Midbrain (tissue), 1 donor: ENCODE results near the gene MEPCE.
"Not testable (repeated sequence)": the region's sequence is repeated elsewhere in the genome, so short reads cannot be mapped to it uniquely, and the experiment has no call there.

ENCODE experiments used
- DNase-seq: peaks from one replicate; lab custom pipeline; 2025; lab: John Stamatoyannopoulos, UW

Gene MEPCE

GRCh38 chr7:100433592-100434296, 4.1 kb downstream of the MEPCE start:
- no peak for DNase-seq

DNA sequence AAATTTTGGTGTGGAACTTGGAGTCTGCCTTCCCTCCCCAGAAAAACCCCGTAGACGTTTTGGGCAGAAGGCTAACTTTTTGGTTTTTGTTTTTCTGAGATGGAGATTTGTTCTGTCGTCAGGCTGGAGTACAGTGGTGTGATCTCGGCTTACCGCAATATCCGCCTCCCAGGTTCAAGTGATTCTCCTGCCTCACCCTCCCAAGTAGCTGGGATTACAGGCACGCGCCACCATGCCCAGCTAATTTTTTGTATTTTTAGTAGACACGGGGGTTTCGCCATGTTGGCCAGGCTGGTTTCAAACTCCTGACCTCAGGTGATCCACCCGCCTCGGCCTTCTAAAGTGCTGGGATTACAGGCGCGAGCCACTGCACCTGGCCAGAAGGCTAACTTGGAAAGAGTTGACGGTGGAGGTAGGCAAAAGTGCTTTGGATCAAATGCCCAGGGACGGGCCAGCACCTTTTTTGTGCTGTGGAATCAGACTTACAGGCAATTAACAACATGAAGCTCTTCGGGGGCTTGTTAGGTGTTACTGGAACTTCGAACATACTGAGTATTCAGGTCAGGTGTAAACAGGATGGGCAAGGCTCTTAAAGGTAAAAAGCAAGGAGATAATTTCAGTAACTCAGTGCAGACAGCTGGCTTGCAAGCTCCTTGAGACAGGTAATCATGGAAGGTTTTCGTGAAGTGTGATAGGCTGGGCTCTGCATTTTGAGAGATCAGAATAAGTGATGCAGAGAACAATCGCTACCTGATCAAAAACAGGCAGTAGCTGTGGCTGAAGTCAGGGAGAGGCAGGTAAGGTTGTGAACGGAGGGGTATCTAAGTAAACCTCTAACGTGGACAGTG, 4.9 kb downstream of the MEPCE start:
- no peak for DNase-seq

DNA sequence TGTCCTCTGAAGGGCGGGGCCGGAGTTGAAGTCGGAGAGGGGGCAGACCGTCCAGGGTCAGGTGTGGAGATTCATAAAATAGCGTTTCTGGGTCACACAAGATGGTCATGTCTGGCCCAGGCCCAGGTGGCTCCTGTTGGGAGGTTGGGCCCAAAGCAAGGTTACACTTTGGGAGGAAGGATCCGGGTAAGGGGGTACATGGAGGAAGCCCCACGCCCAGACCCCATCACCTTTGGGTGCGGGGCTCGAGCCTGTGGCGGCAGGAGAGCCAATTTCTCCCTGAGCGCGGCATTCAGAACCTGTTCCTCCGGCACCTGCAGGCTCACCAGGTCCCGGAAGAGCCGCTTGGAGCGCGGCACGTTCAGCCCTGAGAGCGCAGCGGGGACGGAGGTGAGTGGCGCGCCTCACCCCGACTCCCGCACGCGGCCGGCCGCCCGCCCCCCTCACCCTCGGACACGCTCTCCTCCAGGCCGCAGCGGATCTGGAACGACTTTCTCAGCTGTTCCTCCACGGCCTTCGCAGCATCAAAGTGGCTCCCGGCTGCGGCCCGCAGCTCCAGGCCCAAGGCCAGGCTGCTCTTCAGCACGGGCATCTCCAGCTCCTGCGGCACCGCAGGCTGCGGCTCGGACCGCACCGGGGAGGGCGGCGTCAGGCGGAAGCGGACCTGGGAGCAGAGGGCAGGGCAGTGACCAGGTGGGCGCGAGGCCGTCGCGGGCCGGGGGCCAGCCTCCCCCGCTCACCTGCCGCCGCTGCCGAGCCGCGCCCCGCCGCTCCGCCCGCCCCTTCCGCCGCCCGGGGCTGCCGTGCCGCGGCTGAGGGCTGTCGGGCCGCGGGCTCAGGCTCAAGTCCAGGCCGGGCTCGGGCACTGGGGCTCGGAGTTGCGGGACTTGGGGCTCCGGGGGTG, 6.0 kb downstream of the MEPCE start:
- no peak for DNase-seq

DNA sequence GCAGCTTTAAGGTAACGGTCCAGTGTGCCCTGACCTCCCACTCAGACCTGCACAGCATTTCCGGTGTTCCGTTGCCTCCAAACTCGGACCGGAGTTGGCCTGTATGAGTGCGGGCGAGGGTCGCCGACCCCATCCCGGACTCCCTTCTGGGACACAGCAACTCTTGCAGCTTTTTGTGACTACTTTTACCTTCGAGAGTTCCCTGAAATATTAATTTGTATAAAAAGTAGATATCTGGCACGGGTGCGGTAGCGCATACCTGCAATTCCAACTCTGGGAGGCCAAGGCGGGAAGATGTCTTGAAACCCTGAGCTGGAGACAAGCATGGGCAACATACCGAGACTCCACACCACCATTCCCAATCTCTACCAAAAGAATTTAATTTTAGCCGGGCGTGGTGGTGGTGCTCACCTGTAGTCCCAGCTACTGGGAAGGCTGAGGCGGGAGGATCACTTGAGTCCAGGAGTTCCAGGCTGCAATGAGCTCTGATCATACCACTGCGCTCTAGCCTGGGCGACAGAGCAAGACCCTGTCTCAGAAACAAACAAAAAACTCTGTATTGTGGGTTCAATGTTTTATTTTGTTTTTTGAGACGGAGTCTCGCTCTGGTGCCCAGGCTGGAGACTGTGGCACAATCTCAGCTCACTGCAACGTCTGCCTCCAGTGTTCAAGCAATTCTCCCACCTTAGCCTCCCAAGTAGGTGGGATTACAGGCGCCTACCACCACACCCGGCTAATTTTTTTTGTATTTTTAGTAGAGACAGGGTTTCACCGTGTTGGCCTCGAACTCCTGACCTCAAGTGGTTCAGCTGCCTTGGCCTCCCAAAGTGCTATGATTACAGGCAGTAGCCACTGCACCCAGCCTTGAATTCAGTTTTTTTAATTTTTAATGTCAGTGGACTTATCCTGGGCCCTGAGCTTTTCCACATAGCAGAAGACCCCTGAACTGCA, 7.8 kb downstream of the MEPCE start:
- no peak for DNase-seq

DNA sequence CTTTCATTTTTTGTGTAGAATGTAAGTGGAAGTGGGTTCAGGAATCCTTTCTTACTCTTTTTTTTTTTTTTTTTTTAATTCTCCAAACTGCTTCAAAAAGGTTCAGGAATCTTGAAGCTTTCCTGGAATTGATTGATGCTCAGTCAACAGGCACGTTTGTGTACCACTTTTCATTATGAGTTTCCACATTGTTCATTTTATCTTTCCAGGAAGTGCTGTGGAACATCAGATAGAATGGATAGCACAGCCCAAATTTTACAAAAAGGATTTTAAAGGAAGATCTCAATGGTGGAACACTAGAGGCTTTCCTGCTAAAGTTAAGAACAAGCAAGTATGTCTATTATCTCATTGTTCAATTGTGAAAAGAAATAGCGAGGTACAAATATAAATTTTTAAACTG, 8.5 kb downstream of the MEPCE start:
- DNase-seq = no peak

DNA sequence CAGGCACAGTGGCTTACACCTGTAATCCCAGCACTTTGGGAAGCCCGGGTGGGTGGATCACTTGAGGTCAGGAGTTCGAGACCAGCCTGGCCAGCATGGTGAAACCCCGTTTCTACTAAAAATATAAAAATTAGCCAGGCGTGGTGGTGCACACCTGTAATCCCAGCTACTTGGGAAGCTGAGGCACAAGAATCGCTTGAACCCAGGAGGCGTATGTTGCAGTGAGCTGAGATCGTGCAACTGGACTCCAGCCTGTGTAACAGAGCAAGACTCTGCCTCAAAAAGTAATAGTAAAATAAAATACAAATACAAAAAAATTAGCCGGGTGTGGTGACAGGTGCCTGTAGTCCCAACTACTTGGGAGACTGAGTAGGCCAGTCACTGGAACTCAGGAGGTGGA, 9.1 kb downstream of the MEPCE start:
- DNase-seq = not testable (repeated sequence)

DNA sequence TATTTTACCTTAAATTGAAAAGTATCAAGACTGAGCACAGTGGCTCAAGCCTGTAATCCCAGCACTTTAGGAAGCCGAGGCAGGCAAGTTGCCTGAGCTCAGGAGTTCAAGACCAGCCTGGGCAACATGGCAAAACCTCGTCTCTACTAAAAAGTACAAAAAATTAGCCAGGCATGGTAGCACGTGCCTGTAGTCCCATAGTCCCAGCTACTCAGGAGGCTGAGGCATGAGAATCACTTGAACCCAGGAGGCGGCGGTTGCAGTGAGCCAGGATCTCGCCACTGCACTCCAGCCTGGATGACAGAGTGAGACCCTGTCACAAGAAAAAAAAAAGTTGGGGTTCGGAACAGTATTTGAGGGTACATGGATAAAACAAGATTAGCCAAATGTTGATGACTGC, 9.6 kb downstream of the MEPCE start:
- not testable (repeated sequence) for DNase-seq

DNA sequence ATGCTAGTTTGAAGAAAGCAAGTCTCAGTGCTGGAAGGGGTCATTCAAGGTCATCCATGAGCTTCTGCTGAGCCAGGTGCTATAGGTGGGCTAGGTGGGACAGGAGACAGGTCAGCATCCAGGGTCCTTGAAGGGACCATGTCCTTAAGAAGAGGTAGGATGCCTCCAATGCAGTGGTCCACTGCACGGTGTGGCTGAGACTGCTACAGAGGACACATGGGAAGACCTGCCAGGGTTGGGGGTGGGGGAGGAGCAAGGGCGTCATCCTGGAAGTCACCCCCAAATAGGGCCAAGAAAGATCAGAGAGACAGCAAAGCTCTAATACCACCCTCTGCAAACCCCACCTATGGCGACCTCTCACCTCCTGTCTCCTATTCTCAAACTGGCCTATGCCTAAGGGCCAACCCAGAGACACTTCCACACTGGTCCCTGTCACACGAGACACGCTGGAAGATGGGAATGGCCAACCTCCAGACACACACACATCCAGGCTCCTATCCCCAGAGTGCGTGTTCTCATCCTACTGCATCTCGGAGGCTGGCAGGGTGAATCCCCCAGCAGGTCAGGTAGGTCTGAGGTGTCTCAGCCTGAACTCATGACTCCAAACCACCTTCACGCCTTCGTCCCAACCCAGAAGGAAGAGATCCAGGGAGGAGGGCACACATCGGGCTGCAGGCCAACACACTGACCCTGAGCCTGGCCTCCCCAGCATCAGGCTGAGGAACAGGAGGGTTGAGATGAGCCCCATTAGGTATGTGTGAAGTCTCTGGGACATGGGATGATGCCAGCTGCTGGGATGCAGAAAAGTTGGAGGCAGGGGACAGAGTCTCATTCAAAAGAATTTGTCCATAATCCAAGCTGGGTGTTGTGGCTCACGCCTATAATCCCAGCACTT, 12.3 kb downstream of the MEPCE start:
- no peak for DNase-seq

DNA sequence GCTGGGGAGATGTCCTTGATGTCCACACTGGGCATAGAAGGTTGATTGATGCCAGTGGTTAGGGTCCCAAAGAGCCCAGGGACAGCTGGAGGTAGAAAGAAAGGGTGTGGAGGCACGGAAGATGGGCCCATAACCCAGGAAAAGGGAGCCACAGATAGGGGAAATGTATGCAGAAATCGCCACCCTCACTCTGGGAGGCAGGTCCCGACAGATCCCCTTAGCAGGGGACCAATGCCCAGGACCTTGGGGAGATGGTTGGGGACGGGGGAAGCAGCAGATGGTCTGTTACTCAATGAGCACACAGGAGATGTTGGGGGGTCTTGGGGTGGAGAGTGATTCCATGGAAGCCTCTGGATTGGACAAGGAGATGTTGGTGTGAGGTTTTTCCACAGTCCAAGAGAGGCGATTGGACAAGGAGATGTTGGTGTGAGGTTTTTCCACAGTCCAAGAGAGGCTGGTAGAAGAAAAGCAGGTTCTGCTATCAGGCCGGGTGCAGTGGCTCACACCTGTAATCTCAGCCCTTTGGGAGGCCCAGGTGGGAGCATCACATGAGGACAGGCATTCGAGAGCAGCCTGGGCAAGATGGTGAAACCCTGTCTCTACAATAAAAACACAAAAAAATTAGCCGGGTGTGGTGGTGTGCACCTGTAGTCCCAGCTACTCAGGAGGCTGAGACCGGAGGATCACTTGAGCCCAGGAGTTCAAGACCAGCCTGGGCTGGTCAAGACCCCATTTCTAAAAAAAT, 13.6 kb downstream of the MEPCE start:
- DNase-seq = no peak

- no peak for DNase-seq
Observed at GRCh38 chr7:100444311-100445278, 15.0 kb downstream of the MEPCE start.

DNA sequence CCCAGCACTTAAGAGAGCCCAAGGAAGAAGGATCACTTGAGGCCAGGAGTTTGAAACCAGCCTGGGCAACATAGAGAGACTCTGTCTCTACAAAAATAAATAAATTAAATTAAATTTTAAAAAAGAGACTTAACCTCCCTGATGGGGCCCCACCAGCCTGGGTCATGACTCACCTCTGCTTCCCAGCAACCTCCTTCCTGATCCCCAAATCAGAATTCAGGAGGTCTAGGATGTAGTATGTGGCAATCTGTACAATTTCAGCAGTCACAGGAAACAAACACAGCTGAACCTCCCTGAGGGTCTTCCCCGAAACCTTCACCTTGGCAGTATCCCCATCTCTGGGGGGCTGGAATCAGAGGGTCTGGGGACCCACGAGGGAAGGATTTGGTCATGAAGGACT, 16.4 kb downstream of the MEPCE start:
- DNase-seq = no peak

- DNase-seq = not testable (repeated sequence)
Observed at GRCh38 chr7:100447363-100447762, 17.7 kb downstream of the MEPCE start.

DNA sequence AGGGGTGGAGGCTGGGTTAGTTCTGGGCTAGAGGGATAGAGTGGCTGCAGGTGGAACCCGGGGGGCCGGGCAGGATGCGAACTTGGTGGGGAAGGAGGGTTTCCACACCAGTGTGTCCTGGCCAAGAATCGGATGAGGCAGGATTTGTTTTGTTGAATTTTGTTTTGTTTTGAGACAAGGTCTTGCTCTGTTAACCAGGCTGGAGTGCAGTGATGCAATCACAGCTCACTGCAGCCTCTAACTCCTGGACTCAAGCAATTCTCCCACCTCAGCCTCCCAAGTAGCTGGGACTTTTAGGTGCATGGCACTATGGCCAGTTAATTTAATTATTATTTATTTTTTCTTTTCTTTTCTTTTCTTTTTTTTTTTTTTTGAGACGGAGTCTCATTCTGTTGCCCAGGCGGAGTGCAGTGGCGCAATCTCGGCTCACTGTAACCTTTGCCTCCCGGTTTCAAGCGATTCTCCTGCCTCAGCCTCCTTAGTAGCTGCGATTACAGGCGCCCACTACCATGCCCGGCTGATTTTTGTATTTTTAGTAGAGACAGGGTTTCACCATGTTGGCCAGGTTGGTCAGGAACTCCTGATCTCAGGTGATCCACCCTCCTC, 19.7 kb downstream of the MEPCE start:
- no peak for DNase-seq

DNA sequence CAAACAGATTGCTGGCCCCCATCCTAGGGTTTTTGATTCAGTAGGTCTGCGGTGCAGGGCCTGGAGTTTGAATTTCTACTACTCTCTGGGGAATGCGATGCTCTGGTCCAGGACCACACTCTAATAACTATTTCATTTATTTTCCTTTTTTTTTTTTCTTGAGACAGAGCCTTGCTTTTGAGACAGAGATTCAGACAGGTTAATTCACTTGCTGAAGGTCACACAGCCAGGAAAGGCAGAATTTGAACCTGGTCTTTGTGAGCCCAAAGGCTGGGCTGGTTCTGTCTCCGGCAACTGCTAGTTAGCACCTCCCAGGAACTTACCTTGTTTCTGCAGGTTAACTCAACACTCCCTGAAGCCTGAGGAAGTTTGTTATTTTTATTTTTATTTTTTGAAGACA, 22.9 kb downstream of the MEPCE start:
- DNase-seq = no peak

- not testable (repeated sequence) for DNase-seq
Observed at GRCh38 chr7:100453854-100454253, 24.2 kb downstream of the MEPCE start.

- DNase-seq = no peak
Observed at GRCh38 chr7:100455206-100455605, 25.6 kb downstream of the MEPCE start.

DNA sequence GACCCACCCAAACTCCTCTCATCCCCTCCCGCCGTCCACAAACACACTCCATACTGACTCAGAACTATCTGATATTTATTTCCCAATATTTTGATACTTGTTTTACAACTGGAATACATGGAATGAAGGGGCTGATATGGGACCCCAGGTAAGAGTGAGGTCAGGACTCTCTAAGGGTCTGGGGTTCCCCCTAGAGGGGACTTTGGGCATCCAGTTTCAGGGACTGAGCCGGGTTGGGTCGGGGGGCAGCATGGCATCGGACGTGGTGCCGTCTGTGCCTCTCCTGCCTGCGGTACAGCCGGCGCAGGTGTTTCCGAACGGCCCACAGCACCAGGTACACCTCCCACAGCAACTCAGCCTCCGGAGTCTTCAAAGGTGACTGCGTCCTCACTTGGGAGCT, 26.9 kb downstream of the MEPCE start:
- no peak for DNase-seq

GRCh38 chr7:100457033-100457432, 27.4 kb downstream of the MEPCE start:
- no peak for DNase-seq
